SU-DHL-6 (cell line): ENCODE data around the gene BMAL2.

Experiments
- H2AFZ ChIP-seq: fragments of 200-600 bp; sonication (generic); 2 replicates; pipeline ENCODE4 v1.6.1; 2014; ENCODE audit warnings: low read depth, mild to moderate bottlenecking, moderate library complexity, mixed read lengths, antibody characterized with exemption, low read length; ENCODE audit not compliant: severe bottlenecking
- H3F3A ChIP-seq: fragments of 200-600 bp; shearing (Covaris generic); 2 replicates; pipeline ENCODE4 v1.6.0; 2016; ENCODE audit warnings: antibody characterized with exemption, mild to moderate bottlenecking; ENCODE audit not compliant: insufficient read depth
- H3K27ac ChIP-seq: fragments of 200-600 bp; sonication (generic); 2 replicates; pipeline ENCODE4 v1.5.1; 2016; ENCODE audit warnings: low read depth, mild to moderate bottlenecking, low read length, moderate library complexity, mixed read lengths
- H3K27me3 ChIP-seq: fragments of 200-600 bp; sonication (generic), shearing (Covaris generic); 2 replicates; pipeline ENCODE4 v1.6.0; 2014; ENCODE audit warnings: mild to moderate bottlenecking, low read length
- H3K36me3 ChIP-seq: fragments of 200-600 bp; sonication (generic); 2 replicates; pipeline ENCODE4 v1.6.1; 2014; ENCODE audit warnings: mild to moderate bottlenecking, low read length, mixed read lengths
- H3K4me2 ChIP-seq: fragments of 300-600, 200-600 bp; shearing (Covaris generic), sonication (generic); 2 replicates; pipeline ENCODE4 v1.6.0; 2014; ENCODE audit warnings: low read length, low read depth, mild to moderate bottlenecking; ENCODE audit not compliant: poor library complexity, severe bottlenecking
- H3K4me3 ChIP-seq: fragments of 200-600 bp; sonication (generic); 2 replicates; pipeline ENCODE4 v1.5.1; 2014; ENCODE audit warnings: antibody characterized with exemption, low read length, mild to moderate bottlenecking, mixed read lengths; ENCODE audit not compliant: insufficient read depth, poor library complexity, severe bottlenecking
- H3K79me2 ChIP-seq: fragments of 200-600 bp; sonication (generic); 2 replicates; pipeline ENCODE4 v1.6.1; 2014; ENCODE audit warnings: mild to moderate bottlenecking, low read length, moderate library complexity; ENCODE audit not compliant: insufficient read depth
- H3K9ac ChIP-seq: fragments of 200-600 bp; sonication (generic); 2 replicates; pipeline ENCODE4 v1.7.0; 2014; ENCODE audit warnings: mild to moderate bottlenecking, low read length
- H3K9me2 ChIP-seq: fragments of 200-600 bp; sonication (generic); replicated peaks from 2 replicates; pipeline ENCODE4 v1.6.1; 2014; ENCODE audit warnings: low read length; ENCODE audit not compliant: insufficient read depth
- H3K9me3 ChIP-seq: fragments of 200-600 bp; sonication (generic); 2 replicates; pipeline ENCODE4 v1.6.1; 2014; ENCODE audit warnings: low read length, mixed read lengths; ENCODE audit not compliant: insufficient read depth
- H4K20me1 ChIP-seq: fragments of 200-600 bp; sonication (generic); 2 replicates; pipeline ENCODE4 v1.6.1; 2014; ENCODE audit warnings: low read depth, mild to moderate bottlenecking, antibody characterized with exemption, low read length, moderate library complexity, mixed read lengths
- EZH2phosphoT487 ChIP-seq: fragments of 200-600 bp; sonication (generic), shearing (Covaris generic); conservative IDR thresholded peaks from 2 replicates; pipeline ENCODE4 v1.6.1; 2018; ENCODE audit warnings: mild to moderate bottlenecking, antibody characterized with exemption, low read length, moderate library complexity, mixed read lengths
- TF ChIP-seq, protein P1 (sequence below): fragments of 200-600 bp; sonication (generic); IDR thresholded peaks from one replicate; pipeline ENCODE4 v1.5.1; 2017; ENCODE audit warnings: antibody characterized with exemption, mild to moderate bottlenecking, low read length, moderate library complexity; ENCODE audit not compliant: insufficient read depth, poor library complexity, severe bottlenecking

The BMAL2 gene

DNA sequence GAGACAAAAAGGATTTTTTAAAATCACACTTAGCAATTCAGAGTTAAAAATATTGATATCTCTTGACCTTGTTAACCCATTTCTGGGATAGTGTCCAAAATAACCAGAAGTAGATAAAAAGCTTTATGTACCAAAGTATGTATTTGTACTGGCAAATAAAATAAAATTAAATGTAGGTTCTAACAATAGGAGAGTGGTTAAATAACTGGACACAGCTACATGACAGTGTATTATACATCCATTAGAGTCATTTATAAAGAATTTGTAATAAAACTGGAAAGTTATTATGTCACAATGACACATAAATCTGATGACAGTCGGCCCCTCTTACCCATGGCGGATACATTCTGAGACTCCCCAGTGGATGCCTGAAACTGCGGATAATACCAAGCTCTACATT is 34.0 kb downstream of the BMAL2 start:
- Histone ChIP-seq H3F3A (no peaks in the 10 kb centered on the region), H3K27ac (no peak overlapping the region), H2AFZ (no peak overlapping the region), H3K9me3 (no peaks in the 10 kb centered on the region), H4K20me1 (no peaks in the 10 kb centered on the region), H3K79me2 (no peaks in the 10 kb centered on the region), H3K4me2 (no peak overlapping the region), H3K4me3 (no peak overlapping the region), H3K9ac (no peak overlapping the region), H3K9me2 (no peaks in the 10 kb centered on the region), H3K27me3 (no peaks in the 10 kb centered on the region), H3K36me3 (no peaks in the 10 kb centered on the region; the same call in 1 of the 2 replicates)
- TF ChIP-seq EZH2phosphoT487 = no peak
- TF ChIP-seq, protein P1, sequence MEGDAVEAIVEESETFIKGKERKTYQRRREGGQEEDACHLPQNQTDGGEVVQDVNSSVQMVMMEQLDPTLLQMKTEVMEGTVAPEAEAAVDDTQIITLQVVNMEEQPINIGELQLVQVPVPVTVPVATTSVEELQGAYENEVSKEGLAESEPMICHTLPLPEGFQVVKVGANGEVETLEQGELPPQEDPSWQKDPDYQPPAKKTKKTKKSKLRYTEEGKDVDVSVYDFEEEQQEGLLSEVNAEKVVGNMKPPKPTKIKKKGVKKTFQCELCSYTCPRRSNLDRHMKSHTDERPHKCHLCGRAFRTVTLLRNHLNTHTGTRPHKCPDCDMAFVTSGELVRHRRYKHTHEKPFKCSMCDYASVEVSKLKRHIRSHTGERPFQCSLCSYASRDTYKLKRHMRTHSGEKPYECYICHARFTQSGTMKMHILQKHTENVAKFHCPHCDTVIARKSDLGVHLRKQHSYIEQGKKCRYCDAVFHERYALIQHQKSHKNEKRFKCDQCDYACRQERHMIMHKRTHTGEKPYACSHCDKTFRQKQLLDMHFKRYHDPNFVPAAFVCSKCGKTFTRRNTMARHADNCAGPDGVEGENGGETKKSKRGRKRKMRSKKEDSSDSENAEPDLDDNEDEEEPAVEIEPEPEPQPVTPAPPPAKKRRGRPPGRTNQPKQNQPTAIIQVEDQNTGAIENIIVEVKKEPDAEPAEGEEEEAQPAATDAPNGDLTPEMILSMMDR = no peak

DNA sequence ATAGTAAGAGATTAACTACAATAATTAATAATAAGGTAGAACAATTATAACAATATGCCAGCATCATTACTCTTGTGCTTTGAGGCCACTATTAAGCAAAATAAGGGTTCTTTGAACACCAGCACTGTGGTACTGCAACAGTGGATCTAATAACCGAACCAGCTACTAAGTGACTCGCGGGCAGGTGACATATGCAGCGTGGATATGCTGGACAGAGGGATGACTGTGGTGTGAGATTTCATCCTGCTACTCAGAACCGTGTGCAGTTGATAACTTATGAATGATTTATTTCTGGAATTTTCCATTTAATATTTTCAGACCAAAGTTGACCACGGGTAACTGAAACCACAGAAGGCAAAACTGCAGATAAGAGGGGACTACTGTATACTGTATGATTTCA is 34.4 kb downstream of the BMAL2 start:
- no peaks in the 10 kb centered on the region for H4K20me1 ChIP-seq
- no peak overlapping the region for H3K4me3 ChIP-seq
- H3F3A ChIP-seq = no peaks in the 10 kb centered on the region
- H3K9ac ChIP-seq = no peak overlapping the region
- TF ChIP-seq, protein P1 = no peak
- no peak for TF ChIP-seq EZH2phosphoT487
- no peak overlapping the region for H3K4me2 ChIP-seq
- no peaks in the 10 kb centered on the region for H3K79me2 ChIP-seq
- no peak overlapping the region for H3K27ac ChIP-seq
- no peaks in the 10 kb centered on the region for H3K27me3 ChIP-seq
- H3K9me3 ChIP-seq = no peaks in the 10 kb centered on the region
- no peaks in the 10 kb centered on the region; the same call in 1 of the 2 replicates for H3K36me3 ChIP-seq
- H2AFZ ChIP-seq = no peak overlapping the region
- H3K9me2 ChIP-seq = no peaks in the 10 kb centered on the region

DNA sequence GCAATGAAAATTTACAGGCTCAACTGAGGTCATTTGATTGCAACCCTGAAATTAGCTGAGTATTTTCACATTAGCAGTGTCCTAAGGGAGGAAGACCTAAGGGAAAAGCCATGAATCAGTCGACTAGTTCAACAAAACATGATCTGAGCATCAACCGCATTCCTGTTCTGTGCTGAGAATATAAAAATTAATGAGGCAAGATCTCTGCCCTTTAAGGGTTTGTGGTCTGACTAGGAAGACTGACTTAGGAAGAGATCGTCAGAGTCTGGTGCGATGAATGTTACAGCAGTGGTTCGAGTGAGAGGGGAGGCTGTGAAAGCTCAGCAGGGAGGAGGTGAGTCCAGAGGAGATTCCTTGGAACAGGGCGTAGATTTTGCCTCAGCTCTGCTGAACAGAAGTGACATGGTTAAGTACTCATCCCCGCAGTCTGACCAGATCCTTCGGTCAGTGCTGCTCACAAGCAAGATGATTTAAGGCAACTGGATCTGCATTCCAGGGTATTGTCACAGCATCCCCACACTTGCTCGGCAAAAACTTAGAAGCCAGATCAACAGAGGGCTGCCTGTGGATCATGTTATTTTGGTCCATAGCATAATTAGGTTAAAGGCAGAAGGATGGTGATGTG is 49.6 kb downstream of the BMAL2 start:
- Histone ChIP-seq H3K9ac (no peak overlapping the region), H3K4me2 (no peak overlapping the region), H3K9me3 (no peaks in the 10 kb centered on the region), H3K9me2 (no peaks in the 10 kb centered on the region), H3K27ac (no peak overlapping the region), H2AFZ (no peak overlapping the region), H3K79me2 (no peaks in the 10 kb centered on the region), H3K27me3 (no peaks in the 10 kb centered on the region), H4K20me1 (no peaks in the 10 kb centered on the region), H3K4me3 (no peak overlapping the region), H3K36me3 (no peaks in the 10 kb centered on the region), H3F3A (no peaks in the 10 kb centered on the region)
- TF ChIP-seq, protein P1 = no peak
- TF ChIP-seq EZH2phosphoT487 = no peak
